ENCODE data around the gene RHOBTB3.

GRCh38 chr5:95712347-95712958, 18.7 kb upstream of the RHOBTB3 start:
- TF ChIP-seq CTCF (IDR thresholded peaks at IDR 0.05; ENCODE audit: low read depth, low read length), result no peak
- TF ChIP-seq MAX (IDR thresholded peaks at IDR 0.05; ENCODE audit: low read depth, low read length), result no peak
- TF ChIP-seq POLR2A (IDR thresholded peaks at IDR 0.05; ENCODE audit: extremely low read depth, insufficient read length), result no peak
- TF ChIP-seq MYC (IDR thresholded peaks at IDR 0.05; ENCODE audit: low read depth, low read length), result no peak

All from NB4 (cell line).